Measurements from ENCODE around the gene KCNMA1. TPM values are rescaled to one million over a fixed set of nuclear protein-coding genes. Genes with fewer than 3 reads are reported as not detected.

Gene KCNMA1
- total RNA-seq, 3 donors from 2014 or later, result 0.10 to 0.60 (median 0.18) TPM

DNA sequence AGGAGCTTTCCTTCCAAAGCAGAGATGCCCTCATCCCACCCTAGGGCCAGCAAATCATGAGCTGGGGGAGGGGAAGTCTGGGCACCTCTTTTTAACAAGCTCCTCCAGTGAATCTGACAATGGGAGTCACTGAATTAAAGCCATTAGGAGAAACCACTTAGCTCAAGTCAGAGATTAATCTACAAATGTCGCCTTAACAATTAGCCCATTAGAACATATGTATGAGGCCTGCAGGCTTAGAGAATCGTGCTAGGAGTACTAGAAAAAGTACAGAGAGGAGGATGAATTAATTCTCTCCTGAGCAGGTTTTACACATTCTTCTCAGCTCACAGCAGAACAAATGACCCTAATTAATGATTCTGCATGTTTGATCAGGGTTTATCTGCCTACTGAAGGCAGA lies 381.3 kb downstream of the KCNMA1 start:
- DNase-seq (no peak), ATAC-seq (no peak)
- Mint-ChIP-seq H3K4me1 (ENCODE audit: low read depth) (peaks cover 1% of the 10 kb centered on the region), H3K9me3 (no peaks in the 10 kb centered on the region), H3K36me3 (ENCODE audit: insufficient read depth) (no peaks in the 10 kb centered on the region), H3K27me3 (ENCODE audit: low read depth) (no peaks in the 10 kb centered on the region), H3K4me3 (no peak overlapping the region)

- H3K27me3 Mint-ChIP-seq (ENCODE audit: low read depth), result no peaks in the 10 kb centered on the region
Measured at GRCh38 chr10:77253556-77254064, 384.0 kb downstream of the KCNMA1 start.

DNA sequence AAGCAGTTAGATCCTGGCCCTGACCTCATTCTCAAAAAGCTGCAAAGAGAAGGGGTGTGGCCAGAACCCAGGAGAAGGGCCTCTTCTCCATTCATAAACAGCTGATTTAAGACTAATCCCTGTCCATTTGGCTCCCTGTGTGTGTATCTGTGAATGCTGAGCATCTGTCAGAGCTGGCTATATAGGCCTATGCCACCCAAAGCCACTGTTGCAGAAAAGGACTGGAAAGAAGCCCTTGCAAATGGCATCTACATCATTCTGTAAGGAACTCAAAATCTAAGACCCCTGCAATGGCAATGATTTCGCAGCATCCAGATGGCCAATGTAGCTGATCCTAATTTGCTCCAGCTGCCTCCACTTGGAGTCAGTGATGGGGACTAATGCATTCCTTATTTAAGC lies 384.5 kb downstream of the KCNMA1 start:
- H3K4me1 Mint-ChIP-seq (ENCODE audit: low read depth), result peaks cover 1% of the 10 kb centered on the region
- H3K9me3 Mint-ChIP-seq, result no peaks in the 10 kb centered on the region
- DNase-seq, result no peak
- no peak overlapping the region for H3K4me3 Mint-ChIP-seq
- ATAC-seq, result no peak
- no peaks in the 10 kb centered on the region for H3K27me3 Mint-ChIP-seq (ENCODE audit: low read depth)
- no peaks in the 10 kb centered on the region for H3K36me3 Mint-ChIP-seq (ENCODE audit: insufficient read depth)

More at GRCh38 chr10:77253556-77254064, 384.0 kb downstream of the KCNMA1 start:
- Mint-ChIP-seq H3K4me1 (ENCODE audit: low read depth) (peaks cover 1% of the 10 kb centered on the region), H3K36me3 (ENCODE audit: insufficient read depth) (no peaks in the 10 kb centered on the region), H3K4me3 (no peak overlapping the region), H3K9me3 (no peaks in the 10 kb centered on the region)
- ATAC-seq (no peak), DNase-seq (no peak)

DNA sequence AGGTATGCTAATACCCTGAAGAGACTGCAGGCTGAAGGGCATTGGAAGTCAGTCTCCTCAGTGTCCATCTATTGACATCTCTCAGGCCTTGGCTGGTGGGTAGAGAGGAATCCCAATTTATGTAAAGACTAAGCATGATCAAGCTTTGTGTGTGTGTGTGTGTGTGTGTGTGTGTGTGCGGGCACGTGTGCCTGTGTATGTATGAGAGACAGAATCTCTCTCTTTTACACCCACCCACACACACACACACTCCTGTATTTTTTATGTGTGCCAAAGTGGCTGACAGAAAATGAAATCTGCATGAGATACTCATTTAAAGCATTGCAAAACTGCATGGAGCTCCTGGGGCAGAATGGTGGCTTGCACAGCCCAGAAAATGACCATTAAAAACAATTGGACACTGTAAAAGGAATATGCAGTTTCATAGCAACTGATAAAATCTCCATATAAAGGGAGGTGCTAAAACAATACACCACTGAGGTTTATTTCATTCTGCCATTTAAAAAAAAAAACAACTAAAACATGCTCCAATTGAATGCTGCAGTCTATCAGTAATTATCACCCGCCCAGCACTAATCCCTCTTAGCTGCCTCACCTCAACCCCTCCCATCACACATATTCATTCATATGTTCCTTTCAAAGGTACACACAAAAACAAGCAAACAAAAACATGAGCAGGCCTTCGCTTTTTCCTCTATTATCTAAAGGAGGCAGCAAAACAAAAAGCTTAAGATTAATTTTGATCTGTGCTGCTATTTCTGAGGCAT lies 385.0 kb downstream of the KCNMA1 start:
- H3K27me3 Mint-ChIP-seq (ENCODE audit: low read depth), result no peaks in the 10 kb centered on the region
- no peaks in the 10 kb centered on the region for H3K36me3 Mint-ChIP-seq (ENCODE audit: insufficient read depth)
- no peaks in the 10 kb centered on the region for H3K9me3 Mint-ChIP-seq
- DNase-seq (no peak), ATAC-seq (no peak)
- H3K4me3 Mint-ChIP-seq, result no peak overlapping the region
- H3K4me1 Mint-ChIP-seq (ENCODE audit: low read depth), result peaks cover 1% of the 10 kb centered on the region

DNA sequence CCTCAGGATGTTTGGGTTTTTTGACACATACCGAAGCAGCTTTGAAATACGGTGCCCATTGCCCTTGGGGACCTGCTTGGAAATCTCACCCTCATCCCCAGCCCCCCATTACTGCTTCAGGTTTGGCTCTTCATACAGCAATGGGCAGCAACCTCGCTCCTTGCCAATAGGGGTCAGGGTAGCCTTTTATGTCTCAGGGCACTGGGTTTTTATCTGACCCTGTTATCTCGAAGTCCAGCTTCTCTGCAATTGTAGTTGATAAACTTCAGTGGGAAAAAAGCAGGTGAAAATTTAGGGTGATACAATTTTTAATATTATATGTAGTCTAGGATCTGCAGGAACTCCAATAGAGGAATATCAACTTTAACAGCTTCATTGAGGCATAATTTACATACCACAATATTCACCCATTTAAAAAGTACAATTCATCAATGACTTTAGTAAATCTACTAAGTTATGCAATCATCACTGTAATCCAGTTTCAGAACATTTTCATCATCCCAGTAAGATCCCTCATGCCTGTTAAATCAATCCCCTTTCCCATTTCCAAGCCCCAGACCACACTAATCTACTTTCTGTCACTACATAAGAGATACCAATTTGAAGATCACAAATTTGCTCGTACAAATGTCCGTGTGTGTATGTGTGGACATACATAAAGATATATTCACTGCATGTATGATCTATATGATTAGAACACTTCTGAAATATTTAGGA lies 386.2 kb downstream of the KCNMA1 start:
- no peak for ATAC-seq
- H3K4me3 Mint-ChIP-seq, result no peak overlapping the region
- H3K9me3 Mint-ChIP-seq, result no peaks in the 10 kb centered on the region
- H3K36me3 Mint-ChIP-seq (ENCODE audit: insufficient read depth), result no peaks in the 10 kb centered on the region
- H3K27me3 Mint-ChIP-seq (ENCODE audit: low read depth), result no peaks in the 10 kb centered on the region
- DNase-seq, result no peak
- peaks cover 1% of the 10 kb centered on the region for H3K4me1 Mint-ChIP-seq (ENCODE audit: low read depth)

DNA sequence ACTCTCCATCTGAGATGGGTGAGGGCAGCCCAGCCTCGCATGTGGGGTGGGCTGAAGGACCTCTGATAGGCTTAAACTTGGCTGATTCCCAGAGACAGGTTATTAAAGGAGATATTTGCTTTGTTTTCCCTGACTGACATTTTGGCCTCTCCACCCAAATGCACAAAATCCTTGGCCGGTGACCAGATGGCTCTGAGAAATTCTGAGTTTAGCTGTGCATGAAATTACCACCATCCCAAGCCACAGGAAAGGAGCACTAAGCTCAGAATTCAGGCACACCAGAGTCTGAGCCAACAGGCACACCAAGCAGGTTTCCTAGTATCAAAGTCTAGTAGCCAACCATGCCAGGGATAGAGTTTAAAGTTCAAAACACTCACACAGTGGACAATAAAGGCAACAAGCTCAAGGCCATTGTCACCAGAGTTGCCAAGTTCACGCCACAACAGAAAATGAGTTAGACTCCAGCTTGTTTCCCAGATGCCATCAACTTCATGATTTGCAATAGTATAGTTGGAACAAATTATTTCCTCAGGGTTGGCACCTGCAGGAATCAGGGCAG lies 387.6 kb downstream of the KCNMA1 start:
- no peak overlapping the region for H3K4me3 Mint-ChIP-seq

DNA sequence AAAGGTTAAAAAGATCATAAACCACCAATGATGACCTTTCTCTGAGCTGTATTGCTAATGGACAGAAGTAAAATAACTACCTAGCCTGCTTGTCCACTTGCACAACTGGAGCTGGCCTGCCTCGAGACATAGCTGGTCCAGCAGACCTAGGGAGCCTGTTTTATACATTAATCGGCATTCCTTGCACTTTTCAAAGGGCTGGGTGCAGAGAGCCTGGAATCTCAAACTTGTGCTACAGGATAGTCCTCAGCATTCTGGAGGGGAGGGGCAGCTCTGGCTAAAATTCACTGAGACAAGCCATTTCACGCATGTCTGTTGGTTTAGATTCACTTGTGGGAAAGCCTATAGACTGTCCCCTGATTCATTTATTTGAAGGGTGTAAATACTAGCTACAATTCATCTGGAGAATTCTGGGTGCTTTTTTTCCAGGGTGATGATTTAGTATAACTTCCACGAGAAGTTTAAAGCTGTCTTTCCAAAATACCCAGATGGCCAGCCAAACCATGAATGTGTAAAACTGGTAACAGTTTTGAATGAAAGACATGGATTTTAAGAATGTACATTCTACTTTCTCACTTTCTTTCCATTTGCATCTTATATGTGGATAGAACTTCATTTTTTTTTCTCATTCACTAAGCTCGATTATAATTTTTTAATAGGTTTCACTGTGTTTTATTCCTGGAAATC lies 389.4 kb downstream of the KCNMA1 start:
- Mint-ChIP-seq H3K27me3 (ENCODE audit: low read depth) (no peaks in the 10 kb centered on the region), H3K4me1 (ENCODE audit: low read depth) (peaks cover 1% of the 10 kb centered on the region), H3K4me3 (no peak overlapping the region), H3K9me3 (no peaks in the 10 kb centered on the region), H3K36me3 (ENCODE audit: insufficient read depth) (no peaks in the 10 kb centered on the region)
- no peak for ATAC-seq
- no peak for DNase-seq

More for the DNA sequence above, 387.6 kb downstream of the KCNMA1 start:
- Mint-ChIP-seq H3K27me3 (ENCODE audit: low read depth) (no peaks in the 10 kb centered on the region), H3K36me3 (ENCODE audit: insufficient read depth) (no peaks in the 10 kb centered on the region), H3K4me1 (ENCODE audit: low read depth) (peaks cover 1% of the 10 kb centered on the region), H3K9me3 (no peaks in the 10 kb centered on the region)
- ATAC-seq (no peak), DNase-seq (no peak)

DNA sequence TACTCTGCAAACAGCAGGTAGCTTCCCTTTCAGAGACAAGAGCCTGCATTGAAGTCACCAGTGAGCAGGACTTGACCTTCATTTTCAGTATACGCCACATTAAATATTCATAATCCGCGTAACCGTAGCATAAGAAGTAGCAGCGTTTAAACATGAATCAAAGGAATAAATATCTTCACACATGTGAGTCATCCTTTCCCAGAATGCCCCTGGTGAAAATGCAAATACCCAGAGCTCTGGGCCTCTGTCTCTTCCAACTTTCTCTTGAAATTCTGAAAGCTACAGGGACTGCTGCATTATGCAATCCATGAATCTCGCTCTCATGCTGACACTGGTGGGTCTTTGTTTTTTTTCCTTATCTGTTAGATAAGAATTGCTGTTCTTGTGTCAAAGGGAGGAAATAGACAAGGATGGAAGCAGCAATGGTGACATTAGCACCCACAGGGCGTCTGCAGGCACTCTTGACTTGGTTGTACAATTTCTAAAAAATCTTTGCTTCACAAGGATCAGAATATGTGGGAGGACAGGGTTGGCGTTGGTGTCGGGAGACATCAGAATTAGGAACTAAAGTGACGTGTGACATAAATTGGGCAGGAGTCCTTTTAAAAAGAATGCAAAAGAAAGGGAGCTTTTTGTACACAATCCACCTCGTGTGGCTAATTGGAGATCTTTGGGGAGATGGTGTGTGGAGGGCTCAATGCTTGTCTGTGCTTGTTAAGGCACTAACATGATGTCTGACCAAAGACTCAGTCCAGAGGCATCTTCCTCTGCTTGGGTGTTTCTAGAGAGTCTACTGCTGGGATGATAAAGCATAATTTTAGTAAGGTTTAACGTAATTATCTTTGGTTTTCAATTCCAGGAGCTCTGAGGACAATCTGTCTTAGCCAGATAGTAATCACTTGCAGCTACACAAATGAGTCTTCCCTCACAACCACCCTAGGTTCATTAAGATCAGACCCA lies 390.3 kb downstream of the KCNMA1 start:
- H3K27me3 Mint-ChIP-seq (ENCODE audit: low read depth), result no peaks in the 10 kb centered on the region
- DNase-seq (no peak), ATAC-seq (no peak)
- H3K36me3 Mint-ChIP-seq (ENCODE audit: insufficient read depth), result no peaks in the 10 kb centered on the region
- no peak overlapping the region for H3K4me3 Mint-ChIP-seq
- H3K9me3 Mint-ChIP-seq, result no peaks in the 10 kb centered on the region
- no peaks in the 10 kb centered on the region for H3K4me1 Mint-ChIP-seq (ENCODE audit: low read depth)

DNA sequence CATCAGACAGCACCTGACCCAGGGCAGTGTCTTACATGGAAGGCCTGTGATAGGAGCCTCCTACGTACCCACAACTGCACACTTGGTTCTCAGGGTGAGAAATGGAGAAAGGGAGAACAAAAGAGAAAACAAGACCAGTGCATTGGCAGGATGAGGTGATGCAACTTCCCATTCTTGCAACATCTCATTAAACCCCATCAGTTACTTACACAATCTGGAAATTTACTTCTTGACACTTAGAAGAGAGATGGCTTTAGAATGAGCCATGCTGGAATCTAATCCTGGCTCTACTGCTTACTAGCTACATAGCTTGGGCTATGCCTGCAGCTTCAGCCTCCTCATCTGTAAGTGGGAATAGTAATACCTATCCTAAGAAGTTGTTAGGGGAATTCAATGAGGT lies 391.7 kb downstream of the KCNMA1 start:
- Mint-ChIP-seq H3K4me3 (no peak overlapping the region), H3K36me3 (ENCODE audit: insufficient read depth) (no peaks in the 10 kb centered on the region), H3K4me1 (ENCODE audit: low read depth) (no peaks in the 10 kb centered on the region), H3K27me3 (ENCODE audit: low read depth) (no peaks in the 10 kb centered on the region), H3K9me3 (no peaks in the 10 kb centered on the region)
- ATAC-seq (no peak), DNase-seq (no peak)

- Mint-ChIP-seq H3K4me3 (no peak overlapping the region), H3K27me3 (ENCODE audit: low read depth) (no peaks in the 10 kb centered on the region), H3K4me1 (ENCODE audit: low read depth) (no peaks in the 10 kb centered on the region), H3K36me3 (ENCODE audit: insufficient read depth) (no peaks in the 10 kb centered on the region), H3K9me3 (no peaks in the 10 kb centered on the region)
- ATAC-seq (no peak), DNase-seq (no peak)
Measured at GRCh38 chr10:77244746-77245145, 392.9 kb downstream of the KCNMA1 start.

DNA sequence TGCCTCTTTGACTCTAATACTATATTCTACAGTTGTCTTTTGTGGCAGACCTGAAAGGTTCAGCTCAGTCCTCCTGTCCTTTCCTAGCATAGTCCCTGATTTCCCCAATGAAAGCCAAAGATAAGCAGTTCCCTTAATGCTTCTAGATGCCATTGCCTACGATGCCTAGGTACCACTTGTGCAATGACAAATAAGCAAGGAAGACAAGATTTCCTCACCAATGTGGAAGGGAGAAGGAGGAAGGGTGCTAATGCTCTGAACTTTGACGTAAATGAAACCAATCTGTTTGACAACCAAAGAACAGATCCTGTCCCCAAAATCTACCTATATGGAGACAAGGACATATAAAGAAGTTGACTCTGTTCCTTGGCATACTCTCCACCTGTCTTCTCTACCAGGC lies 393.3 kb downstream of the KCNMA1 start:
- Mint-ChIP-seq H3K27me3 (ENCODE audit: low read depth) (no peaks in the 10 kb centered on the region), H3K4me1 (ENCODE audit: low read depth) (no peaks in the 10 kb centered on the region), H3K4me3 (no peak overlapping the region), H3K9me3 (no peaks in the 10 kb centered on the region), H3K36me3 (ENCODE audit: insufficient read depth) (no peaks in the 10 kb centered on the region)
- no peak for DNase-seq
- ATAC-seq, result no peak

- H3K36me3 Mint-ChIP-seq (ENCODE audit: insufficient read depth), result no peaks in the 10 kb centered on the region
- DNase-seq (no peak), ATAC-seq (no peak)
- H3K4me1 Mint-ChIP-seq (ENCODE audit: low read depth), result no peaks in the 10 kb centered on the region
- no peaks in the 10 kb centered on the region for H3K9me3 Mint-ChIP-seq
- H3K4me3 Mint-ChIP-seq, result no peak overlapping the region
- no peaks in the 10 kb centered on the region for H3K27me3 Mint-ChIP-seq (ENCODE audit: low read depth)
Measured at GRCh38 chr10:77241350-77241725, 396.3 kb downstream of the KCNMA1 start.

DNA sequence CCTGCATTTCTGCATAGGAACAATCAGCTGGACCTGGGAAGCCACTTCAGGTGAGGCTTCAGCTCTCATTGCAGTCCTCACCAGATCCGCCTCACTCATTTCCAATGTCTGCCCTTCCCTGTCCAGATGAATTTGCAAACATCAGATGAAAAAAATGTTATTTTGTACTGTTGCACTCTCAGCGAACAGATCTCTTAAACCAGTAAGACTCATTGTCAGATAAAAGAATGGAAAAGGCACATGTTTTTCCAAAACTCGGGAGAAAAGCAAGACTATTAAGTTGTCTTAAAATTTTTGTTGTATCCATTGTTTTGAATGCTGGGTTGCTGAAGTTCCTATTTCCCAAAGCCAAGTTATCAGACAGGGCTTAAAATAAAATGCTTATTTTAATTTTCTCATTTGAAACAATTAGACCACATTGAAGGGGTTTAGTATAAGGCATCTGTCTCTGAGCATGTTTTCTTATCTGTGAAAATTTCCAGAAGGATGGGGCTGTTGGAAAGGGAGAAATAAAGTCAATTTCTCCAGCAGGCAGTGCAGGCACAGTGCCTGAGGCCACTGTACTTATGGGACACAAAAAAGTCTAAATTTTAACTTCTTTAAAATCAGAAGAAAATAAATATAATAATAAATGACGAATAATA lies 396.8 kb downstream of the KCNMA1 start:
- Mint-ChIP-seq H3K4me3 (no peak overlapping the region), H3K4me1 (ENCODE audit: low read depth) (no peaks in the 10 kb centered on the region), H3K9me3 (no peaks in the 10 kb centered on the region), H3K36me3 (ENCODE audit: insufficient read depth) (no peaks in the 10 kb centered on the region), H3K27me3 (ENCODE audit: low read depth) (no peaks in the 10 kb centered on the region)
- DNase-seq (no peak), ATAC-seq (no peak)
